Activated T-cell treated with anti-CD3 and anti-CD28 coated beads for 24 hours (primary cell): ENCODE measurements around the gene DNAI7.
A peak's percentile ranks its signal among the peaks of the same experiment; 100 is the strongest.

Experiments
- DNase-seq: peaks from one replicate; pipeline ENCODE4 v3.0.0-alpha.2; 2020; ENCODE audit warnings: low read depth

Gene DNAI7

GRCh38 chr12:25195056-25195971 lies at the start of gene DNAI7, which contains the start of gene ETFRF1:
DNAI7 (minus strand) TSS chr12:25195160; CDS start chr12:25195078, 82 bp downstream.
ETFRF1 (plus strand) TSS chr12:25195237; CDS start chr12:25203957, 8,720 bp downstream.
- peak; percentile 92 for DNase-seq

GRCh38 chr12:25243680-25243990 lies 48.7 kb upstream of the DNAI7 start:
- no peak for DNase-seq

- DNase-seq: no peak
Measured at GRCh38 chr12:25242981-25243679, 48.2 kb upstream of the DNAI7 start.

- no peak for DNase-seq
Measured at GRCh38 chr12:25241167-25242020, 46.4 kb upstream of the DNAI7 start.

DNA sequence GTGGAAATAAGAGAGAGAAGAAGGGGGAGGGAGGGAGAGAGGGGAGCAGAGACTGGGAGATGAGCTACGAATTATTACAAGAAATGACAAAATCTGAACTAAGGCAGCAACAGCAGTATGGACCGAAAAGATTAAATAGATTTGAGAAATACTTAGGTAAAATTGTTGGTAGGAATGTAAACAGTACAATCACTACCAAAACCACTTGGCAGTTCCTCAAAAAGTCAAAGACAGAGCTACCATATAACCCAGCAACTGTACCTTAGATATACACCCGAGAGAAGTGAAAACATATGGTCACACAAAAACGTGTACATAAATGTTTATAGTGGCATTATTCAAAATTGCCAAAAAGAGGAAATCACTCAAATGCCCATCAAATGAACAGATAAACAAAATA lies 41.7 kb upstream of the DNAI7 start:
- DNase-seq: no peak

DNA sequence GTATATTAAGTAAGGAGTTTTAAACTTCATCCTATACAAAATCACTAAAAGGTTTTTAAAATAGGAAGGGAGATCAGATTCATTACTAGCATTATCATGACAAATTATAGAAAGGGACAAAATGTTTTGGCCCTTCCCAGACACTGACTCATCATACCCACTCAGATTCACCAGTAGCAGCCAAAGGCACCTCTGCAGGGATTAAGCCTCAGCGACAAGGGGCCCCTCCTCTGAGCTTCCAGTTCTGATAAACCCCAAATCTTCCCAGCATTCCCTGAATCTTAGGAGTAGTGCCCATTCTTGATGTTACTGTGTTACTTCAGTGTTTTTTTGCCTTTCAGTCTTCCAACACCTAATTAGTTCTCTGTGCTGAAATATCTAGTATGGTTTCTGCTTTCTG lies 41.2 kb upstream of the DNAI7 start:
- no peak for DNase-seq

DNA sequence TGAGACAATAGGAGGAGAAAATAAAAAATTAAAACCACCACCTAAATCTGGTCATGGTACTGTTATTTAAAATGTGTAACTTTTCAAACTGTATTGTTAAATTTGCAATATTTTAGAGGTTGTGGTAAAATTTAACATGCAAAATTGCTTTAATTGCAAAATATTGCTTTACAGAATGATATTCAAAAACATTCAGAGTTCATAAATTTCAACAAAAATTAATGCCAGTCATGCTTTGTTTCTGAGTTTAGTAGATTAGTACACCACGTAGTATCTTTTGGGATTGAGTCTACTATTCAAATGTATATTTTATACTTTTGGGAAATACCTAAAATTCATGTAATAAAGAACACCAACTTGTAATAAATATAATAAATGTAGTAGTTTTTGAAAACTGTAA lies 18.4 kb upstream of the DNAI7 start:
- DNase-seq: no peak

DNA sequence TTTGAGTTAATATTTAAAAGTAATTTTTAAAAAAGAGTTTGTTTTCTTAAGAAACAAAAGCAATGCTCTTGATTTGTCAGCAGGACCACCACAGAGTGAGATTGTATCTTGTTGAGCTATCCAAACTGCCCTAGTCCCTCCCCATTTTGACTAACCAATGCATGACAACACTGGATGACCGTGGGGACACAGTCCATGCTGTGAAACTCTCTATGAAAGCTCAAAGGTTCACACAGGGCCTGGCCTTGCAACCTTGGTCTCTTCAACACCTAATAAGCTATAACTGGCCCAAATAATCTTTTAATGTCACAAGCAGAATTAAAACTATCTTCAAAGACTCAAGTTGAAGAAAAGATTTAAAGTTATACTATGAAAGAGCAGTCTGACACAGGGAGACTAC lies 13.6 kb upstream of the DNAI7 start:
- DNase-seq: no peak

- no peak for DNase-seq
Measured at GRCh38 chr12:25207846-25208245, 12.9 kb upstream of the DNAI7 start.

DNA sequence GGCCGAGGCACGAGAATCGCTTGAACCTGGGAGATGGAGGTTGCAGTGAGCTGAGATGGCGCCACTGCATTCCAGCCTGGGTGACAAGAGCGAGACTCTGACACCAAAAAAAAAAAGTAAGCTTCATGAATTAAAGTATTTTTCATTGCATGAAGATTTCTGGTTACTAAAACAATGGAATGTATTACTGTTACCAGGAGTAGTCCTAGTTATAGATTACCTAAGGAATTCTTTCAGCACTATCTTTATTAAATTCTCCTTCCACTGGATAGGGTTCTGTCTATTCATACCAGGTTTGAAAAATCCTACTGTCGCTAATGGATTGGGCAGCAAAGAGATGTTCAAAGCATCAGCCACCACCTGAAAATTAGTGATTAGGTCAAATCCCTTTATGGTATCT lies 12.5 kb upstream of the DNAI7 start:
- no peak for DNase-seq

- no peak for DNase-seq
Measured at GRCh38 chr12:25202137-25202536, 7.2 kb upstream of the DNAI7 start.

DNA sequence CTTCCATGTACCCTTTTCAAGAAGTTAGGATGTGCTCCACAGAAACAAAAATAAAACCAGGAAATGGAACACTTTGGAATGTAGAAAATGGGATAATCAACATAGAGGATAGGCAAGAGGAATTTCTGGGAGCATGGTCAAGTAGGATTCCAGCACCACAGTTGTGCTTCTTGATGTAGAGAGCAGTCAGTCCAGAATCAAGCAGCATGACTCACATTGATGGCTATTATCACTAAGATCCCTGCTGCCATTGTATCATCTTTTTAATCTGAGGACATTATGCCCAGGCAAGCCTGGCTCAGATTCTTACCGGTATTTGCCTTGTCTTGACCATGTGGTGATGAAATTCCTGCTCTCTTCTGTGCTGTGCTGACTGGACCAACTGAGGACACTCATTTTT lies 5.7 kb upstream of the DNAI7 start:
- no peak for DNase-seq

- DNase-seq: no peak
Measured at GRCh38 chr12:25197608-25198007, 2.6 kb upstream of the DNAI7 start.

GRCh38 chr12:25194722-25195055 lies 271 bp downstream of the DNAI7 start:
- no peak for DNase-seq

GRCh38 chr12:25194214-25194613 lies 746 bp downstream of the DNAI7 start:
- no peak for DNase-seq

DNA sequence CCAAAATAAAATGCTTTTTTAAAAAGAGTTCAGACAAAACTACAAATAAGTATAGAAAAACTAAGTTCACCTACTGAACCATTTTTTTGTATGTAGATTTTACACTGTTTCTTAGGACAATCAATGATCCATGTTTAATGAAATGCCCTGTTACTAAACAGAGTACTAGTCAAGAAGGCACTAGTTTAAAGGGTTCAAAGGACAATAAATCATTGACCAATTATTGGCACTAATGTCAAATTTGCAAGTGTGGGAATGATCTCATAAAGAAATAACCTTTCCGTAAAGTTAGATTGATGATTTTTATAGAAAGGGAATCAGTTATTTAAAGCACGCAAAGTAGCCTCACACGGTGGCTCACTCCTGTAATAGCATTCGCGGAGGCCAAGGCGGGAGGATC lies 4.2 kb downstream of the DNAI7 start:
- no peak for DNase-seq

GRCh38 chr12:25189656-25190055 lies 5.3 kb downstream of the DNAI7 start:
- DNase-seq: no peak

DNA sequence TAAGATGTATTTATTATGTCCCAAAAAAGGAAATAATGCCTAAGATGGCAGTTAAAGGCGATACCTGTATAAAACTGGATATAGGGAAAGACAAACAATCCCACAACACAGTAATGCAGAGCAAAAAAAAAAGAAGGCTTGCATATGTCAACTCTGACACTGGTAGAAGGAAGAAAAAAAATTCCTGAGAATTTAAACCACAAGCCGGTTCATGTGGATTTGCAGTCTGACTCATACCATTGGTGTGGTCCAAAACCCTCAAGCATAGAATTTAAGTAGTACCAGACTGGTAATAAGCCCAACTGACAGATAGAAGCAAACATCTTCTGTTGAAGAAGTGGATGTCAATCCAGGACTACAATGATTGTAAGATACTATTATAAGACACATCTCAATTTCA lies 7.2 kb downstream of the DNAI7 start:
- DNase-seq: no peak

DNA sequence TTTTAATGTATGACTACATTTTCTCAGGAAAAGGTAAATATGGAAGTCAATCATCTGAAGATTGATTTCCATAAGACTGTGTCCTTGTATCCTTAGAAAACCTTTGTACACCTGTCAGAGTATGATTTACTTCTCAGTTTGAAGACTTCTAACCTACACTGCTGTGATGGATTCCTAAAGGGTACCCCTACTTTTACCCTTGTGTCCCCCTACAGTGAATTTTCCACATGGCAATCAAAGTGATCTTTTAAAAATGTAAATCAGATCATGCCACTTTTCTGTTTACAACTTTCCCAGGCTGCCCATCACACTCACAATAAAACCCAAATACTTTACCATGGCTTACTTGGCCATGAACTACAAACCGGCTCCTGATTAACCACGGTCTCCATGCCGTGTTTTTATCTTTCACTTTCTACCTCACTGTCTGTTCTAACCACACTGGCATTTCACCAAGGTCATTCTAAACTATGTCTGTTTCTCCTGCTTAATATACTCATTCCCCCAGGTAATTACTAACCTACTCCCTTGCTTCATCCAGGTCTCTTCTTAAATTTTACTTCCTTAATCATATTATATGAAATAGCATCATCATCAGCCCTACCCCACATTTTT lies 8.1 kb downstream of the DNAI7 start:
- DNase-seq: no peak

DNA sequence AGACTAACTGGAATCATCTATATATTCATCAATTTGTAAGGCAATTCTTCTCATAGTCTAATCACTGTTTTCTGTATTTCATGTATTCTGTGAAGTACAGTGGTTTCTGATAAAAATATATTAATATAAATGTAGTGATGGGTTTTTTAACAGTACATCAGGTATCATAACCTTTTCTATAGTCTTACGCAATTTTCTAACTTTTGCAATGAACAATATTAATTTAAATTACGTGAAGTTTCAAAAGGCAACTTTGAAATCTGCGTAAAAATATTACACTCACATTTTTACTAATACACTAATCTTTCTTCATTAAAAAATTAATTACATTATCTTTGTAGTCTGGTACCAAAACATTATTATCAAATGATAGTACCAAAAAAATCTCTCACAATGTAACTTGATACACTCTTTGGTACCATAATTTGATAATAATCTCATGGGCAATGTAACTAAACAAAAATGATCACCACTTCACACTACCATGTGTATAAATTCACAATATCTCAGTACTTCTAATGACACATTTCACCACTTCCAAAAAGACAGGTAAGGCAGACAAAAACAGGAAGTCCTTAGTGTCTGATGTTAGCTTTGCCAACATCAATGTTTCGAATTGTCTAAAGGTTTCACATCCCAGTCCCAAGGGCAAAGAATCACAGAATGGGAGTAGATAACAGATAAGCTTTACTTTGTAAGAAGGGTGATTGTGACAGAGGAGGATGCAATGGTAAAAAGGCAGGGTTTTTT lies 8.7 kb downstream of the DNAI7 start:
- no peak for DNase-seq

GRCh38 chr12:25184132-25184531 lies 10.8 kb downstream of the DNAI7 start:
- DNase-seq: no peak

GRCh38 chr12:25182765-25183164 lies 12.2 kb downstream of the DNAI7 start:
- DNase-seq: no peak
